HG03571 (cell line): ENCODE measurements around the gene ITGB1BP1.

ENCODE experiments used
- ATAC-seq: cut with Tn5 transposase; IDR thresholded peaks from one replicate; pipeline ENCODE4 v1.9.1; 2021; ENCODE audit not compliant: unreplicated experiment

ITGB1BP1 gene

GRCh38 chr2:9423100-9423921 lies at the start of gene ITGB1BP1, which contains the start of gene CPSF3:
Gene ITGB1BP1 (minus strand): TSS chr2:9423528. CDS start chr2:9418697, 4,831 bp downstream.
Gene CPSF3 (plus strand): TSS chr2:9423654. CDS start chr2:9423774, 120 bp downstream.
- peak; percentile 77 for ATAC-seq

GRCh38 chr2:9472511-9472910 lies 49.2 kb upstream of the ITGB1BP1 start:
- ATAC-seq = no peak

- no peak for ATAC-seq
Measured at GRCh38 chr2:9471206-9471605, 47.9 kb upstream of the ITGB1BP1 start.

GRCh38 chr2:9467687-9468086 lies 44.4 kb upstream of the ITGB1BP1 start:
- no peak for ATAC-seq

- ATAC-seq = no peak
Measured at GRCh38 chr2:9466147-9466683, 42.9 kb upstream of the ITGB1BP1 start.

- no peak for ATAC-seq
Measured at GRCh38 chr2:9465170-9465569, 41.8 kb upstream of the ITGB1BP1 start.

- ATAC-seq = no peak
Measured at GRCh38 chr2:9463698-9464034, 40.3 kb upstream of the ITGB1BP1 start.

GRCh38 chr2:9462886-9463697 lies 39.8 kb upstream of the ITGB1BP1 start:
- ATAC-seq = no peak

GRCh38 chr2:9462313-9462712 lies 39.0 kb upstream of the ITGB1BP1 start:
- ATAC-seq = no peak

- ATAC-seq = no peak
Measured at GRCh38 chr2:9461079-9461478, 37.8 kb upstream of the ITGB1BP1 start.

GRCh38 chr2:9460441-9461017 lies 37.2 kb upstream of the ITGB1BP1 start:
- no peak for ATAC-seq

GRCh38 chr2:9451231-9451630 lies 27.9 kb upstream of the ITGB1BP1 start:
- no peak for ATAC-seq

GRCh38 chr2:9445089-9445488 lies 21.8 kb upstream of the ITGB1BP1 start:
- no peak for ATAC-seq

GRCh38 chr2:9443526-9443925 lies 20.2 kb upstream of the ITGB1BP1 start:
- ATAC-seq = no peak

- ATAC-seq = no peak
Measured at GRCh38 chr2:9441556-9441955, 18.2 kb upstream of the ITGB1BP1 start.

GRCh38 chr2:9440058-9440727 lies 16.9 kb upstream of the ITGB1BP1 start:
- no peak for ATAC-seq

- no peak for ATAC-seq
Measured at GRCh38 chr2:9439536-9439935, 16.2 kb upstream of the ITGB1BP1 start.

GRCh38 chr2:9434489-9434888 lies 11.2 kb upstream of the ITGB1BP1 start:
- ATAC-seq = no peak

GRCh38 chr2:9430316-9431293 lies 7.3 kb upstream of the ITGB1BP1 start:
- ATAC-seq = no peak
